Glutamatergic neuron (in vitro differentiated cells): ENCODE data around the gene CMAS. TPM values are rescaled to one million over a fixed set of nuclear protein-coding genes. Genes with fewer than 3 reads are reported as not detected.

Experiments
- DNase-seq: peaks from one replicate; pipeline ENCODE4 v3.0.0; 2022
- H3K27ac Mint-ChIP-seq: one replicate; pipeline ENCODE4 v1.8.0; 2020; ENCODE audit warnings: mild to moderate bottlenecking, mixed read lengths, inconsistent platforms; ENCODE audit not compliant: unreplicated experiment
- H3K27me3 Mint-ChIP-seq: one replicate; pipeline ENCODE4 v1.8.0; 2020; ENCODE audit warnings: mild to moderate bottlenecking, moderate library complexity, mixed read lengths, inconsistent platforms; ENCODE audit not compliant: unreplicated experiment
- H3K36me3 Mint-ChIP-seq: one replicate; pipeline ENCODE4 v1.8.0; 2020; ENCODE audit warnings: mild to moderate bottlenecking, mixed read lengths, inconsistent platforms; ENCODE audit not compliant: unreplicated experiment
- H3K4me1 Mint-ChIP-seq: one replicate; pipeline ENCODE4 v1.8.0; 2020; ENCODE audit warnings: mild to moderate bottlenecking, low read depth, mixed read lengths, inconsistent platforms; ENCODE audit not compliant: unreplicated experiment
- H3K4me3 Mint-ChIP-seq: one replicate; pipeline ENCODE4 v1.8.0; 2020; ENCODE audit warnings: mild to moderate bottlenecking, mixed read lengths, inconsistent platforms; ENCODE audit not compliant: unreplicated experiment
- H3K9me3 Mint-ChIP-seq: one replicate; pipeline ENCODE4 v1.8.0; 2020; ENCODE audit warnings: mild to moderate bottlenecking, moderate library complexity, mixed read lengths, inconsistent platforms; ENCODE audit not compliant: unreplicated experiment
- CTCF ChIP-seq: fragments of 200-600 bp; sonication (generic); IDR thresholded peaks from one replicate; pipeline ENCODE4 v1.5.0; 2021; ENCODE audit not compliant: partially characterized antibody, unreplicated experiment
- total RNA-seq: library from RNA; stranded (reverse); fragmentation: NEBNext Ultra II Directional; extraction: Animal tissue kit (Norgen Biotek cat#: 25700); gene quantifications from one replicate; pipeline ENCODE4 v1.2.1, GENCODE V29; 2021; ENCODE audit not compliant: unreplicated experiment

Gene CMAS
- total RNA-seq, 1 donor from 2014 or later = 47.9 TPM

GRCh38 chr12:22069851-22070250, 23.8 kb downstream of the CMAS start:
- Mint-ChIP-seq H3K27ac (no peak overlapping the region), H3K4me1 (no peaks in the 10 kb centered on the region), H3K36me3 (peaks cover 4% of the 10 kb centered on the region), H3K27me3 (no peaks in the 10 kb centered on the region), H3K9me3 (no peaks in the 10 kb centered on the region), H3K4me3 (no peak overlapping the region)
- TF ChIP-seq CTCF = no peak
- DNase-seq = no peak

- Mint-ChIP-seq H3K36me3 (no peaks in the 10 kb centered on the region), H3K27ac (no peak overlapping the region), H3K9me3 (no peaks in the 10 kb centered on the region), H3K4me3 (no peak overlapping the region), H3K4me1 (no peaks in the 10 kb centered on the region), H3K27me3 (peaks cover 2% of the 10 kb centered on the region)
- DNase-seq = no peak
- TF ChIP-seq CTCF = no peak
These were observed 36.2 kb downstream of the CMAS start for GRCh38 chr12:22082190-22082701.

GRCh38 chr12:22083167-22083566, 37.1 kb downstream of the CMAS start:
- Mint-ChIP-seq H3K9me3 (no peaks in the 10 kb centered on the region), H3K27me3 (peaks cover 2% of the 10 kb centered on the region), H3K4me1 (no peaks in the 10 kb centered on the region), H3K36me3 (no peaks in the 10 kb centered on the region), H3K4me3 (no peak overlapping the region), H3K27ac (no peak overlapping the region)
- DNase-seq = no peak
- TF ChIP-seq CTCF = no peak

- Mint-ChIP-seq H3K36me3 (no peaks in the 10 kb centered on the region), H3K27ac (no peak overlapping the region), H3K4me3 (no peak overlapping the region), H3K27me3 (peaks cover 2% of the 10 kb centered on the region), H3K4me1 (no peaks in the 10 kb centered on the region), H3K9me3 (no peaks in the 10 kb centered on the region)
- no peak for TF ChIP-seq CTCF
- DNase-seq = no peak
These were observed 38.8 kb downstream of the CMAS start for GRCh38 chr12:22084852-22085251.

GRCh38 chr12:22088886-22089285, 42.9 kb downstream of the CMAS start:
- no peak for DNase-seq
- H3K27ac Mint-ChIP-seq = no peak overlapping the region
- TF ChIP-seq CTCF = no peak
- no peaks in the 10 kb centered on the region for H3K27me3 Mint-ChIP-seq
- H3K9me3 Mint-ChIP-seq = no peaks in the 10 kb centered on the region
- no peaks in the 10 kb centered on the region for H3K4me1 Mint-ChIP-seq
- H3K4me3 Mint-ChIP-seq = no peak overlapping the region
- no peaks in the 10 kb centered on the region for H3K36me3 Mint-ChIP-seq
